GM12864 (cell line): ENCODE measurements around the gene CTDSPL2.
"Not testable (repeated sequence)": the region's sequence is repeated elsewhere in the genome, so short reads cannot be mapped to it uniquely, and the experiment has no call there.

Experiments
- DNase-seq: peaks from one replicate; pipeline ENCODE4 v3.0.0-alpha.2; 2011; ENCODE audit warnings: low read depth
- H3K4me3 ChIP-seq: 2 replicates; pipeline ENCODE4 v1.5.1; 2011; ENCODE audit warnings: mild to moderate bottlenecking, low read depth, low read length, control low read depth
- TF ChIP-seq, protein P1 (sequence below): IDR thresholded peaks from 2 replicates; pipeline ENCODE4 v1.5.1; 2011; ENCODE audit warnings: low read depth, mild to moderate bottlenecking, moderate library complexity, low read length, control low read depth, inconsistent platforms; ENCODE audit errors: missing control alignments

CTDSPL2 gene

DNA sequence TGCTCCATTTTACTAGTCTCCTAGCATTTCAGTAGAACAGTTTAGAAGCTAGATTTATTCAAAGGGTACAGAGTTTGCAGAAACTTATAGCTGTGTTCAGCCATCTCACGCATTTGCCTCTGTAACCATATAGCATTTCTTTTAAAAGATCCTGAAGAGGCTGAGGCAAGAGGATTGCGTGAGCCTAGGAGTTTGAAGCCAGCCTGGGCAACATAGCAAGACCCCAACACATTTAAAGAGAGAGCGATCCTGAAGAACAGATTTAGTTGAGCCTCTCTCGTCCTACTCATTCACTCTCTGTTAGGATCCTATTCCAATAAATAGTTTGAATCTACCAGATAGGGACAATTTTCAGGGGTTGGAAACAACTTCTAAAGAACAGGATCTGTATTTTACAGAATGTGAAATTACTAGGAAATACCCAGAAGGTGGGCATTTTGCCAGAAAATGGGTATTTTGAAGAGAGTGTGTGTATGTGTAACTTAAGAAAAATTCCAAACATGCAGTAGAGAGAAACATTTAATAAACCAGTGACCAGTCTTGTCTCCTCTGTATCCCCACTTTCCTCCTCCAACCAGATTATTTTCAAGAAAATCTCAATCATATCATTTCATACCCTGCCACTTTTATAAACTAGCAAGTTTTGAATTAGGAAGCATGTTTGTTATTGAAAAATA lies 114.0 kb downstream of the CTDSPL2 start:
- no peak for DNase-seq
- H3K4me3 ChIP-seq, result no peak overlapping the region
- TF ChIP-seq, protein P1, sequence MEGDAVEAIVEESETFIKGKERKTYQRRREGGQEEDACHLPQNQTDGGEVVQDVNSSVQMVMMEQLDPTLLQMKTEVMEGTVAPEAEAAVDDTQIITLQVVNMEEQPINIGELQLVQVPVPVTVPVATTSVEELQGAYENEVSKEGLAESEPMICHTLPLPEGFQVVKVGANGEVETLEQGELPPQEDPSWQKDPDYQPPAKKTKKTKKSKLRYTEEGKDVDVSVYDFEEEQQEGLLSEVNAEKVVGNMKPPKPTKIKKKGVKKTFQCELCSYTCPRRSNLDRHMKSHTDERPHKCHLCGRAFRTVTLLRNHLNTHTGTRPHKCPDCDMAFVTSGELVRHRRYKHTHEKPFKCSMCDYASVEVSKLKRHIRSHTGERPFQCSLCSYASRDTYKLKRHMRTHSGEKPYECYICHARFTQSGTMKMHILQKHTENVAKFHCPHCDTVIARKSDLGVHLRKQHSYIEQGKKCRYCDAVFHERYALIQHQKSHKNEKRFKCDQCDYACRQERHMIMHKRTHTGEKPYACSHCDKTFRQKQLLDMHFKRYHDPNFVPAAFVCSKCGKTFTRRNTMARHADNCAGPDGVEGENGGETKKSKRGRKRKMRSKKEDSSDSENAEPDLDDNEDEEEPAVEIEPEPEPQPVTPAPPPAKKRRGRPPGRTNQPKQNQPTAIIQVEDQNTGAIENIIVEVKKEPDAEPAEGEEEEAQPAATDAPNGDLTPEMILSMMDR, result no peak

DNA sequence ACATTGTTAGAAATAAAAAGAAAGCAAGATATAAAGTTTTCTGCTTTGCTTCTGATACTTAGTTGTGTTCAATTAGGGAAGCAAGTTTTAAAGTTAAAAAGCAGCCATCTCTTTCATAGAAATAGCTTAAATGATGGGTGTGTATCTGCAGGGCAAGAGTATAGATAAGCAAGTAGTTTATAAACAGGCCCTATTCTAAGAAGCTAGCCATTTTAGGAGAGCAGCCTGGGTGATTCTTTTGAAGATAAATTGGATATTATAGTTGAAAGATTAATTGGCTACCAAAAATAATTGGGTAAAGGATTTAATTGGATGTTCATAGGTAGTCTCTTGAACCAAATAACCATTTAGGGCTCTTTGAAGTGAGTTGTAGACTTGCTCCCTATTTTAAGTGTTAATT lies 115.2 kb downstream of the CTDSPL2 start:
- TF ChIP-seq, protein P1, result no peak
- H3K4me3 ChIP-seq, result no peak overlapping the region

DNA sequence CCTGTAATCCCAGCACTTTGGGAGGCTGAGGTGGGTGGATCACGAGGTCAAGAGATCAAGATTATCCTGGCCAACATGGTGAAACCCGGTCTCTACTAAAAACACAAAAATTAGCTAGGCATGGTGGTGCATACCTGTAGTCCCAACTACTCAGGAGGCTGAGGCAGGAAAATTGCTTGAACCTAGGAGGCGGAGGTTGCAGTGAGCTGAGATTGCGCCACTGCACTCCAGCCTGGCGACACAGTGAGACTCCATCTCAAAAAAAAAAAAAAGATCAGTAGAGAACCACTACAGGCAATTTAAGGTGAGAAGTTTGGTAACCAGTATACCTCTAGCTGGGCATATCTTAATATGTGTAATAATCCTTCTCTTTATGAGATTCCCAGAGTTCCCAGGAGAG lies 117.3 kb downstream of the CTDSPL2 start:
- H3K4me3 ChIP-seq, DNase-seq: not testable (repeated sequence)

More for the DNA sequence above, 115.2 kb downstream of the CTDSPL2 start:
- DNase-seq, result no peak

DNA sequence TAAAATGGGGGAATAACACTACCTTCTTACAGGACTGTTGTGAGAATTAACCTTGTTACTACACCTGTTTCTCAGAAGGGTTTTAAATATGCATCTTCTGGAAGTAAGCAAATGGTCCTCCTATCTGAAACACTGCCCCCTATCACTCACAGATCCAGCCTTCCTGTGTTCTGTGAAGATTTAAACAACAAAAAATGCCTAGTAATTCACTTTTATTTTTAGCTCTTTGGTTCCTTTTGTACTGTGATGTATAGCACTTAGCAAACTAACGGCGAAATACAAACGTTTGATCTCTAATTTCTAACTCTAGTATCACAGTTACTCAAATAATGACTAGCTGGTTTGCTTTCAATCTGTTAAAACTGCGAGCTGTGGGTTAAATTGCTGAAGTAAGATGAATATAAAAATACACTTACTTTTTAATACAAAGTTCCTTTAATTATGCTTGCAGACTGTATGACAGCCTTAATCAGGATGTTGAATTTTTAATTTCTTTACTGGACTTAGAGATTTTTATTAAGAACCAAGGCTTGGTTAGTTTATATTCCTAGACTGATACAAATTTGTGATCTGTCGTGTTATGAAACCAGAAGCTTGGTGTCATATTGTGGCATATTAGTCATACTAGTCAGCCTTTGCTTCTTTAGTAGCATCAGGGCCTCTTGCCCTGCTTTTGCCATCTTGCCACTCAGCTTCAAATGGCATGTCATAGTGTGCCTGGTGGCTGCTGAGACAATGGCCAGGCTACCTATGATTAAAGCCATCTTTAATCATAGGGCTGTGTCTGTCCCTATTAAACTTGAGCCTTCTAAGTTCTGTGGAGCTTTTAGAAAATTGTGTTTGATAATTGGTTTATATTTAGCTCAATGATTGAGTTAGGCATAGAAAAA lies 118.7 kb downstream of the CTDSPL2 start:
- TF ChIP-seq, protein P1, result peak; percentile 31

DNA sequence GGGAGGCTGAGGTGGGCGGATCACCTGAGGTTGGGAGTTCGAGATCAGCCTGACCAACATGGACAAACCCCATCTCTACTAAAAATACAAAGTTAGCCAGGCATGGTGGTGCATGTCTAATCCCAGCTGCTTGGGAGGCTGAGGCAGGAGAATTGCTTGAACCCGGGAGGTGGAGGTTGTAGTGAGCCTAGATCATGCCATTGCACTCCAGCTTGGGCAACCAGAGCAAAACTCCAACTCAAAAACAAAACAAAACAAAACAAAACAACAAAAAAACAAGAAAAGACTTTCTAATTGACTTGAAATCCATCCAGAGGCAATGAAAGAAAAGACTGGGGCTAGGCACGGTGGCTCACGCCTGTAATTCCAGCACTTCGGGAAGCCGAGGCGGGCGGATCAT lies 121.7 kb downstream of the CTDSPL2 start:
- not testable (repeated sequence) for DNase-seq

More for the DNA sequence above, 118.7 kb downstream of the CTDSPL2 start:
- DNase-seq, result peak; percentile 24
- H3K4me3 ChIP-seq, result no peak overlapping the region

DNA sequence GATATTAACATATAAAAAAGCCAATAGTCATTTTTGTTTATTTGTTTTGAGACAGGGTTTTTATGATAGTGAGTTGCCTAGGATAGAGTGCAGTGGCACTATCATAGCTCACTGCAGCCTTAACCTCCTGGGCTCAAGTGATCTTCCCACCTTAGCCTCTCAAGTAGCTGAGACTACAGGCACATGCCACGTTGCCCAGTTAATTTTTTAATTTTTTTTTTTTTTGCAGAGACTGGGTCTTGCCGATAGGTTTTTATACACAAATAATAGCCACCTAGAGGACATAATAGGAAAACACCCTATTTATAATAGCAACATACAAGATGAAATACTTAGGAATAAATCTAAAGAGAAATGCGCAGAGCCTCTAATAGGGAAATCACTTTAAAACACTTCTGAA lies 122.8 kb downstream of the CTDSPL2 start:
- TF ChIP-seq, protein P1, result peak; percentile 32
- no peak overlapping the region for H3K4me3 ChIP-seq
- no peak for DNase-seq

More for the DNA sequence above, 121.7 kb downstream of the CTDSPL2 start:
- H3K4me3 ChIP-seq, result not testable (repeated sequence)

DNA sequence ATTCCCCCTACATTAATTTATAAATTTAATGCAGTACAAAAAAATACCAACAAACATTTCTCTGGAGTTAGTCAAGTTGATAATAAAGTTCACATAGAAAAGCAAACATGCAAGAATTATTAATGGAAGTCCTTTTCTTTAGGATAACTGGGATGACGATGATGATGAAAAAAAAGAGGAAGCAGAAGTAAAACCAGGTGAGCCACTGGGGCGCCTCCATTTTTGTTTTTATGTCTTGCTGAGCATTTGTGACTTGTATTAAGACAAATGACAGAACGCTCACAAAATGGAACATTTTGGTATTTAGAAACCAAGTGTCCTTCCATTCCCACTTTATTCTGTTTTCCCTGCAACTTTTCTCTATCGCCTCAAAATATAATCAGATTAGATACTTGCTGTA lies 123.3 kb downstream of the CTDSPL2 start:
- DNase-seq, result no peak
- TF ChIP-seq, protein P1, result no peak
- no peak overlapping the region for H3K4me3 ChIP-seq
